ENCODE measurements around the gene TRIM65.
"Not testable (repeated sequence)": the region's sequence is repeated elsewhere in the genome, so short reads cannot be mapped to it uniquely, and the experiment has no call there.

GRCh38 chr17:75865404-75866188 lies 31.2 kb downstream of the TRIM65 start:
- not testable (repeated sequence) for TF ChIP-seq CTCF (IDR thresholded peaks at IDR 0.05; ENCODE audit: insufficient read depth, low read depth, low read length); EZH2 (IDR thresholded peaks at IDR 0.05; ENCODE audit: insufficient read depth, low read length)

Data from astrocyte (in vitro differentiated cells and primary cell).